ENCODE results near the gene PCSK5.

The PCSK5 gene

DNA sequence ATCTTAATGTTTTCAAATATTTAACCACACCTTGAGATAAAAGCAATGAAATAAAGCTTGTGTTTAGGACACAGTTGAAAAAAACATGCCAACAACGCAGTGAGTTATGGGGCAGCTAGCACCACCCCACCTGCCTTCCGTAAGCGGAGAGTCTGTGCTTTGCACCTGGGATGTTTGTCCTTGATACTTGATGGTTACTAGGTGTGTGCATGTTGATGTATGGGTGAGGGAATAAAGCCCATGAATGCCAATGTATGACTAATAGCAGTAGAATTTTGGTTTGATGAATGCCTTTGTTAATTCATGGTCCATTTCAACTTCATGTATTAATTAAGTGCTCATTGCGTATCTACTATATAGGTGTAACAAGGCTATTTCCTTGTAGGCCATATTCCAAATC, 74.0 kb downstream of the PCSK5 start:
- H3K36me3 ChIP-seq (ENCODE audit: control insufficient read depth, insufficient read depth, low read length): no peaks in the 10 kb centered on the region
- DNase-seq (ENCODE audit: extremely low read depth, insufficient read length): no peak
- no peak overlapping the region for H3K4me3 ChIP-seq (replicated peaks; ENCODE audit: low read depth, low read length)
- no peaks in the 10 kb centered on the region for H3K27me3 ChIP-seq (replicated peaks; ENCODE audit: control insufficient read depth, insufficient read depth, low read length)
- TF ChIP-seq, protein P1, sequence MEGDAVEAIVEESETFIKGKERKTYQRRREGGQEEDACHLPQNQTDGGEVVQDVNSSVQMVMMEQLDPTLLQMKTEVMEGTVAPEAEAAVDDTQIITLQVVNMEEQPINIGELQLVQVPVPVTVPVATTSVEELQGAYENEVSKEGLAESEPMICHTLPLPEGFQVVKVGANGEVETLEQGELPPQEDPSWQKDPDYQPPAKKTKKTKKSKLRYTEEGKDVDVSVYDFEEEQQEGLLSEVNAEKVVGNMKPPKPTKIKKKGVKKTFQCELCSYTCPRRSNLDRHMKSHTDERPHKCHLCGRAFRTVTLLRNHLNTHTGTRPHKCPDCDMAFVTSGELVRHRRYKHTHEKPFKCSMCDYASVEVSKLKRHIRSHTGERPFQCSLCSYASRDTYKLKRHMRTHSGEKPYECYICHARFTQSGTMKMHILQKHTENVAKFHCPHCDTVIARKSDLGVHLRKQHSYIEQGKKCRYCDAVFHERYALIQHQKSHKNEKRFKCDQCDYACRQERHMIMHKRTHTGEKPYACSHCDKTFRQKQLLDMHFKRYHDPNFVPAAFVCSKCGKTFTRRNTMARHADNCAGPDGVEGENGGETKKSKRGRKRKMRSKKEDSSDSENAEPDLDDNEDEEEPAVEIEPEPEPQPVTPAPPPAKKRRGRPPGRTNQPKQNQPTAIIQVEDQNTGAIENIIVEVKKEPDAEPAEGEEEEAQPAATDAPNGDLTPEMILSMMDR (IDR thresholded peaks at IDR 0.05; ENCODE audit: insufficient read depth, low read length, poor library complexity, severe bottlenecking): no peak

DNA sequence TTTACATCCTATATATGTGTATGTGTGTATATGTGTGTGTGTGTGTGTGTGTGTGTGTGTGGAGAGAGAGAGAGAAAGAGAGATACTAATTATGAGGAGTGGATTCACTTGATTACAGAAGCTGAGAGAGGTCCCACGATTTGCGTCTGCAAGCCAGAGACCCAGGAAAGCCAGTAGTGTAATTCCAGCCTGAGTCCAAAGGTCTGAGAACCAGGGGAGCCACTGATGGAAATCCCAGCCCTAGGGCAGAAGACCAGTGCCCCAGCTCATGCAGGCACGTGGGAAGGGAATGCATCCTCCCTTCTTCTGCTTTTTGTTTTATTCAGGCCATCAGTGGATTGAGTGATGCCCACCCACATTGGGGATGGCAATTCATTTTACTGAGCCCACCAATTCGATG, 74.8 kb downstream of the PCSK5 start:
- TF ChIP-seq, protein P1 (IDR thresholded peaks at IDR 0.05; ENCODE audit: insufficient read depth, low read length, poor library complexity, severe bottlenecking): no peak
- no peak for DNase-seq (ENCODE audit: extremely low read depth, insufficient read length)
- Histone ChIP-seq H3K27me3 (replicated peaks; ENCODE audit: control insufficient read depth, insufficient read depth, low read length) (no peaks in the 10 kb centered on the region), H3K4me3 (replicated peaks; ENCODE audit: low read depth, low read length) (no peak overlapping the region), H3K36me3 (ENCODE audit: control insufficient read depth, insufficient read depth, low read length) (no peaks in the 10 kb centered on the region)

DNA sequence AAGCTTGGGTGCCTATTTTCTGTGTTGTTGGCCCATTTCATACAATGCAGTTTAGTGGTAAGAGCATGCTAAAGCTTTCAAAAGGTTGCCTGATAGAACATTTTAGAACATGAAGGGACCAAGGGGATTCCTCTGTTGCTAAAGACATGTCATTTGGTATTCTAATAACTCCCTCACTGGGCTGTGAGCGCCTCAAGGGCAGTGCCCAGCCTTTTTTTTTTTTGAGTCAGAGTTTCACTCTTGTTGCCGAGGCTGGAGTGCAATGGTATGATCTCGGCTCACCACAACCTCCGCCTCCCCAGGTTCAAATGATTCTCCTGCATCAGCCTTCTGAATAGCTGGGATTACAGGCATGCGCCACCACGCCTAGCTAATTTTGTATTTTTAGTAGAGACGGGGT, 77.1 kb downstream of the PCSK5 start:
- H3K4me3 ChIP-seq (replicated peaks; ENCODE audit: low read depth, low read length): no peak overlapping the region
- no peaks in the 10 kb centered on the region for H3K27me3 ChIP-seq (replicated peaks; ENCODE audit: control insufficient read depth, insufficient read depth, low read length)
- no peak for DNase-seq (ENCODE audit: extremely low read depth, insufficient read length)
- TF ChIP-seq, protein P1 (IDR thresholded peaks at IDR 0.05; ENCODE audit: insufficient read depth, low read length, poor library complexity, severe bottlenecking): no peak
- H3K36me3 ChIP-seq (ENCODE audit: control insufficient read depth, insufficient read depth, low read length): no peaks in the 10 kb centered on the region

DNA sequence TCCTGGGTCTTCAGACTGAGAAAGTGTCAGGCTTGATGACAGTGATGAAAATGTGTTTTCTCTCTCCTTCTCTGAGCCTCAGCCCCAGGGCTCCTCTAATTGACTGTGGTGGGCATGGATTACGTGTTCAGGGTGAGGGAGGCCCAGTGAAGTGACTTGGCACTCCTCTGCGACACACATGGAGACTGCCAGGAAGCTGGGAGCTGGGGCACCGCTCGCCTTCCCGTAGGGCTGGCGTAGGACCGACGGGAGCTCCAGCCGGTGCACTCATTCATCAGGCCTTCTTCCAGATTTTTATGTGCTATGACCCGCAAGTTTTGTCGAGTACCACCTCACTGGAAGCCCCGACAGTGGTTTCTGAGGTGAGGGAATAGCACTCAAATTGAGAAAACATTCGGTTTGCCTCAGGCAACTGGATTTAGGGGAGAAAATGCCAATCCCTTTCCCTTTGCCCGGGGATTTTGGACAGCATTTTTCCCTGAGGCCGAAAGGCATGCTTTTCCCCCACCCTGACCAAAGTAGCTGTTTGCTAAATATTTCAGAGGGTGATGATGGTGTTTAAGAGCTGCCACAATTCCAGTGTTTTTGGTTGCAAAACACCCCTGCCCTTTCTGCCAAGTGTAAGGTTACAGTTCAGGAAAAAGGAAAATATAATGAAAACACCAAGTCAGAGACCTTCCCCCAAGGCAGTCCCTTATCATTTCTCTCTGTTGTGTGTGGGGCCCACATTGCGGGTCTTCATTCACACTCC, 83.7 kb downstream of the PCSK5 start:
- H3K27me3 ChIP-seq (replicated peaks; ENCODE audit: control insufficient read depth, insufficient read depth, low read length): no peaks in the 10 kb centered on the region
- no peak for DNase-seq (ENCODE audit: extremely low read depth, insufficient read length)
- no peak overlapping the region for H3K4me3 ChIP-seq (replicated peaks; ENCODE audit: low read depth, low read length)
- TF ChIP-seq, protein P1 (IDR thresholded peaks at IDR 0.05; ENCODE audit: insufficient read depth, low read length, poor library complexity, severe bottlenecking): no peak
- H3K36me3 ChIP-seq (ENCODE audit: control insufficient read depth, insufficient read depth, low read length): no peaks in the 10 kb centered on the region

DNA sequence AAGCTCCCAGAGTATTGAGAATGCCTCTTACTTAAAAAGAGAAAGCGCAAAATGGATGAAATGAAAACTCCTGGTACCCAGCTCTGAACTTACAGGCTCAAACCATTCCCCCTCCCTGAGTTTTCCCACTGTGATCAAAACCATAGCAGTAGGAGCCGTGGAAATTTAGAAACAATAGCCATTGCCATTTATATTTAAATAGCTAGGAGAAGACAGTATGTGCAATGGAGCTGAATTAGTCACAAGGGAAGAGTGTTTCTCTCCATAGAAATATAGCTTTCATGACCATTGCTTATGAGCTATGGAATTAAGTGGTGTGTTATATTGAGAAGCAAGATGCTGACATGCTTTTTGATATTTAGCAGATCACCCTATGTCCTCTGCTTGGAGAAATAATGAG, 84.6 kb downstream of the PCSK5 start:
- TF ChIP-seq, protein P1 (IDR thresholded peaks at IDR 0.05; ENCODE audit: insufficient read depth, low read length, poor library complexity, severe bottlenecking): no peak
- no peaks in the 10 kb centered on the region for H3K36me3 ChIP-seq (ENCODE audit: control insufficient read depth, insufficient read depth, low read length)
- no peak overlapping the region for H3K4me3 ChIP-seq (replicated peaks; ENCODE audit: low read depth, low read length)
- DNase-seq (ENCODE audit: extremely low read depth, insufficient read length): no peak
- H3K27me3 ChIP-seq (replicated peaks; ENCODE audit: control insufficient read depth, insufficient read depth, low read length): no peaks in the 10 kb centered on the region

DNA sequence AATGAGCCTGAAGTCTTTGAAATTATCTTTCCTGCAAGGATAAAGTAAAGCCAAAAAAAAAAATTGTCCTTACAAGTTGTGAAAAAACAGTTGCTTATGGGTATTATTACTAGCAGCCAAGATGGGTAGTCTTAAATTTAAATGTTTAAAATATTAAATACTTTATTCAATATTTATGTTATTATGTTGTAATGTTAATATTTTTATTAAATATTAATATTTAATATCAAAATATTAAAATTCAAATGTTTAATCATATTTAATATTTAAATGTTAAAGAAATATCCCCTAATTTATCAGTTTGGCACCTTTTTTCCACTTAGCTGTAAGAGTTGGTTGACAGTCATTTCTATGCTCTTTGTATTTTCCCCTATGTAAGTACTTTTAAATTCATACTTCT, 86.1 kb downstream of the PCSK5 start:
- H3K4me3 ChIP-seq (replicated peaks; ENCODE audit: low read depth, low read length): no peak overlapping the region
- no peaks in the 10 kb centered on the region for H3K27me3 ChIP-seq (replicated peaks; ENCODE audit: control insufficient read depth, insufficient read depth, low read length)
- DNase-seq (ENCODE audit: extremely low read depth, insufficient read length): no peak
- TF ChIP-seq, protein P1 (IDR thresholded peaks at IDR 0.05; ENCODE audit: insufficient read depth, low read length, poor library complexity, severe bottlenecking): no peak
- no peaks in the 10 kb centered on the region for H3K36me3 ChIP-seq (ENCODE audit: control insufficient read depth, insufficient read depth, low read length)

Measured in GM06990 (cell line).